Muscle of back (tissue), 11 donors: ENCODE measurements around the gene PTGES. TPM values are rescaled to one million over a fixed set of nuclear protein-coding genes. Genes with fewer than 3 reads are reported as not detected.
A peak's percentile ranks its signal among the peaks of the same experiment; 100 is the strongest.

Experiments used
- DNase-seq, 3 donors: peaks; one replicate each; pipeline versions ENCODE4 v3.0.0 to v3.0.0-alpha.2; 2013
- polyA plus RNA-seq, 10 donors: library from polyadenylated mRNA; unstranded; fragments of 120-200 nt; gene quantifications; one replicate each; pipeline ENCODE4 v1.2.1, GENCODE V29; 2013; ENCODE audit not compliant: insufficient read length in 10 of 10

The PTGES gene
- polyA plus RNA-seq, 10 donors, result 6.3 to 14.3 (median 8.2) TPM

GRCh38 chr9:129748249-129748648, 4.6 kb downstream of the PTGES start:
- no peak for DNase-seq

GRCh38 chr9:129746092-129746777, 6.6 kb downstream of the PTGES start:
- no peak for DNase-seq

- DNase-seq, result no peak
Observed at GRCh38 chr9:129745200-129745599, 7.6 kb downstream of the PTGES start.

- no peak for DNase-seq
Observed at GRCh38 chr9:129740666-129741464, 12.0 kb downstream of the PTGES start.

- no peak for DNase-seq
Observed at GRCh38 chr9:129740174-129740573, 12.7 kb downstream of the PTGES start.

GRCh38 chr9:129739432-129739831, 13.4 kb downstream of the PTGES start:
- no peak for DNase-seq

- DNase-seq, result peak; percentile 78 to 93 (median 86)
Observed at GRCh38 chr9:129737479-129738274, 15.2 kb downstream of the PTGES start.

- no peak for DNase-seq
Observed at GRCh38 chr9:129736334-129736733, 16.5 kb downstream of the PTGES start.

- DNase-seq, result peak in 1 of 3 donors; percentile 2
Observed at GRCh38 chr9:129735546-129735945, 17.3 kb downstream of the PTGES start.

- DNase-seq, result no peak
Observed at GRCh38 chr9:129733632-129733953, 19.2 kb downstream of the PTGES start.

- no peak for DNase-seq
Observed at GRCh38 chr9:129732946-129733631, 19.8 kb downstream of the PTGES start.

GRCh38 chr9:129732100-129732499, 20.7 kb downstream of the PTGES start:
- DNase-seq, result no peak

- no peak for DNase-seq
Observed at GRCh38 chr9:129731477-129732085, 21.3 kb downstream of the PTGES start.

- peak in 1 of 3 donors; percentile 2 for DNase-seq
Observed at GRCh38 chr9:129728744-129729143, 24.1 kb downstream of the PTGES start.

GRCh38 chr9:129726322-129727160, 26.3 kb downstream of the PTGES start:
- peak; percentile 74 to 91 (median 83) for DNase-seq

- DNase-seq, result peak in 2 of 3 donors; percentile 61 to 81
Observed at GRCh38 chr9:129725795-129726251, 27.0 kb downstream of the PTGES start.

- DNase-seq, result no peak
Observed at GRCh38 chr9:129724456-129725190, 28.2 kb downstream of the PTGES start.

- DNase-seq, result no peak
Observed at GRCh38 chr9:129722913-129723312, 29.9 kb downstream of the PTGES start.

- no peak for DNase-seq
Observed at GRCh38 chr9:129720865-129721545, 31.8 kb downstream of the PTGES start.
